ENCODE results near the gene SCGN. TPM values are rescaled to one million over a fixed set of nuclear protein-coding genes. Genes with fewer than 3 reads are reported as not detected.

The SCGN gene
- total RNA-seq, 1 experiment from 2014 or later, result not detected

GRCh38 chr6:25694366-25694765 is 42.4 kb downstream of the SCGN start:
- H3K9me3 ChIP-seq (ENCODE audit: control insufficient read depth, insufficient read depth, low read depth, low read length), result no peaks in the 10 kb centered on the region
- H3K4me3 ChIP-seq (ENCODE audit: low read depth in 2 of 2, low read length in 2 of 2), result no peak overlapping the region
- CTCF ChIA-PET, result no interaction called here
- intact Hi-C loops (cut with micrococcal nuclease; ENCODE audit: unreplicated experiment), result no loop called here
- in situ Hi-C loops (cut with HindIII; ENCODE audit: low pct_unique_long_range_greater_than_20kb, low sequenced_read_pairs), result no loop called here
- no peak for TF ChIP-seq SIN3A (IDR thresholded peaks at IDR 0.05; ENCODE audit: borderline replicate concordance, insufficient read depth, low read depth, low read length)
- no peak for TF ChIP-seq POLR2AphosphoS5 (IDR thresholded peaks at IDR 0.05; ENCODE audit: low read depth, low read length)
- no peak for TF ChIP-seq TCF7L2 (IDR thresholded peaks at IDR 0.05; ENCODE audit: low read depth, low read length)
- no peak for TF ChIP-seq REST (IDR thresholded peaks at IDR 0.05; ENCODE audit: insufficient read depth in 1 of 2, low read depth in 2 of 2, low read length in 1 of 2)
- no peak for TF ChIP-seq CTCF (IDR thresholded peaks at IDR 0.05)
- no peak overlapping the region for H3K27ac ChIP-seq (ENCODE audit: low read length)
- H3K36me3 ChIP-seq (ENCODE audit: control insufficient read depth, insufficient read depth, low read length), result no peaks in the 10 kb centered on the region
- H3K27me3 ChIP-seq (ENCODE audit: control insufficient read depth, insufficient read depth, low read length), result peaks cover 2% of the 10 kb centered on the region; the same call in 1 of the 2 replicates
- DNase-seq (ENCODE audit: low read depth, low spot score) (no peak), ATAC-seq (no peak)
- H3K4me1 ChIP-seq (ENCODE audit: control insufficient read depth, insufficient read depth, low read length), result no peaks in the 10 kb centered on the region
- POLR2A ChIA-PET, result no interaction called here
- BruUV-seq (replicated peaks), result no TSS peak

- intact Hi-C loops (cut with micrococcal nuclease; ENCODE audit: unreplicated experiment), result no loop called here
- DNase-seq (ENCODE audit: low read depth, low spot score) (no peak), ATAC-seq (no peak)
- H3K27ac ChIP-seq (ENCODE audit: low read length), result no peak overlapping the region
- in situ Hi-C loops (cut with HindIII; ENCODE audit: low pct_unique_long_range_greater_than_20kb, low sequenced_read_pairs), result no loop called here
- TF ChIP-seq POLR2AphosphoS5 (IDR thresholded peaks at IDR 0.05; ENCODE audit: low read depth, low read length), result no peak
- TF ChIP-seq REST (IDR thresholded peaks at IDR 0.05; ENCODE audit: insufficient read depth in 1 of 2, low read depth in 2 of 2, low read length in 1 of 2), result no peak
- no peak for TF ChIP-seq CTCF (IDR thresholded peaks at IDR 0.05)
- TF ChIP-seq TCF7L2 (IDR thresholded peaks at IDR 0.05; ENCODE audit: low read depth, low read length), result no peak
- no peak for TF ChIP-seq SIN3A (IDR thresholded peaks at IDR 0.05; ENCODE audit: borderline replicate concordance, insufficient read depth, low read depth, low read length)
- CTCF ChIA-PET, result no interaction called here
- H3K9me3 ChIP-seq (ENCODE audit: control insufficient read depth, insufficient read depth, low read depth, low read length), result no peaks in the 10 kb centered on the region
- POLR2A ChIA-PET, result no interaction called here
- H3K4me3 ChIP-seq (ENCODE audit: low read depth in 2 of 2, low read length in 2 of 2), result no peak overlapping the region
- H3K4me1 ChIP-seq (ENCODE audit: control insufficient read depth, insufficient read depth, low read length), result no peaks in the 10 kb centered on the region
- H3K27me3 ChIP-seq (ENCODE audit: control insufficient read depth, insufficient read depth, low read length), result no peaks in the 10 kb centered on the region
- BruUV-seq (replicated peaks), result no TSS peak
- H3K36me3 ChIP-seq (ENCODE audit: control insufficient read depth, insufficient read depth, low read length), result no peaks in the 10 kb centered on the region
Measured at GRCh38 chr6:25695671-25696070, 43.7 kb downstream of the SCGN start.
